OCI-LY7 (cell line): ENCODE results near the gene MPRIP. TPM values are rescaled to one million over a fixed set of nuclear protein-coding genes. Genes with fewer than 3 reads are reported as not detected.
"Not testable (repeated sequence)": the region's sequence is repeated elsewhere in the genome, so short reads cannot be mapped to it uniquely, and the experiment has no call there.

Experiments
- BruUV-seq: library from RNA; stranded (reverse); fragments of 400-500 nt; replicated peaks from 2 replicates; lab custom pipeline; 2021; lab: Mats Ljungman, UMichigan
- CTCF ChIA-PET: fragments of 300-600 bp; sonication (Branson Sonifier 250); formaldehyde crosslinking; loops from one replicate; lab custom pipeline; 2022; ENCODE audit warnings: antibody characterized with exemption; ENCODE audit not compliant: unreplicated experiment; lab: Charles Lee
- POLR2A ChIA-PET: fragments of 300-600 bp; sonication (Branson Sonifier 250); formaldehyde crosslinking; loops from one replicate; lab custom pipeline; 2022; ENCODE audit warnings: antibody characterized with exemption; lab: Charles Lee
- DNase-seq: peaks from one replicate; pipeline ENCODE4 v3.0.0-alpha.2; 2015; ENCODE audit warnings: low spot score
- H2AFZ ChIP-seq: fragments of 200-600 bp; sonication (generic), shearing (Covaris generic); 2 replicates; pipeline ENCODE4 v1.6.1; 2014; ENCODE audit warnings: mild to moderate bottlenecking, antibody characterized with exemption, low read length, moderate library complexity
- H3K27ac ChIP-seq: fragments of 200-600 bp; sonication (generic); 2 replicates; pipeline ENCODE4 v1.5.1; 2014; ENCODE audit warnings: mixed run types, low read depth, mild to moderate bottlenecking, moderate library complexity, low read length, inconsistent platforms; ENCODE audit not compliant: poor library complexity, severe bottlenecking
- H3K36me3 ChIP-seq: fragments of 200-600 bp; sonication (generic); 2 replicates; pipeline ENCODE4 v1.6.1; 2014; ENCODE audit warnings: mild to moderate bottlenecking, antibody characterized with exemption, low read length, moderate library complexity, mixed read lengths; ENCODE audit not compliant: insufficient read depth
- H3K4me1 ChIP-seq: fragments of 200-600 bp; sonication (generic); 2 replicates; pipeline ENCODE4 v1.5.1; 2014; ENCODE audit warnings: mild to moderate bottlenecking, low read length; ENCODE audit not compliant: insufficient read depth, poor library complexity, severe bottlenecking
- H3K4me2 ChIP-seq: fragments of 200-600 bp; sonication (generic); 2 replicates; pipeline ENCODE4 v1.6.1; 2014; ENCODE audit warnings: mild to moderate bottlenecking, low read length
- H3K4me3 ChIP-seq: fragments of 200-600 bp; sonication (generic); 2 replicates; pipeline ENCODE4 v1.5.1; 2014; ENCODE audit warnings: mild to moderate bottlenecking, low read depth, low read length; ENCODE audit not compliant: poor library complexity, severe bottlenecking
- H3K79me2 ChIP-seq: fragments of 200-600 bp; sonication (generic); 2 replicates; pipeline ENCODE4 v1.6.1; 2016; ENCODE audit warnings: low read depth, mild to moderate bottlenecking, low read length, moderate library complexity, mixed read lengths; ENCODE audit not compliant: insufficient read depth
- H3K9me2 ChIP-seq: fragments of 200-600 bp; sonication (generic); 2 replicates; pipeline ENCODE4 v1.6.1; 2016; ENCODE audit warnings: mild to moderate bottlenecking, low read length, mixed read lengths; ENCODE audit not compliant: insufficient read depth
- H3K9me3 ChIP-seq: fragments of 200-600 bp; sonication (generic); 2 replicates; pipeline ENCODE4 v1.6.1; 2014; ENCODE audit warnings: mild to moderate bottlenecking, mixed run types, low read length, mixed read lengths
- H4K20me1 ChIP-seq: fragments of 200-600 bp; sonication (generic); 2 replicates; pipeline ENCODE4 v1.6.1; 2014; ENCODE audit warnings: mild to moderate bottlenecking, antibody characterized with exemption, low read length, moderate library complexity, mixed read lengths; ENCODE audit not compliant: insufficient read depth
- CTCF ChIP-seq: fragments of 200-600 bp; sonication (generic); conservative IDR thresholded peaks from 2 replicates; pipeline ENCODE4 v1.5.1; 2014; ENCODE audit warnings: mild to moderate bottlenecking, antibody characterized with exemption, low read length, moderate library complexity, mixed read lengths
- EZH2phosphoT487 ChIP-seq: fragments of 200-600 bp; sonication (generic); IDR thresholded peaks from 2 replicates; pipeline ENCODE4 v1.6.1; 2018; ENCODE audit warnings: low read depth, borderline replicate concordance, mild to moderate bottlenecking, mixed run types, antibody characterized with exemption, low read length, moderate library complexity, mixed read lengths
- intact Hi-C: fragments of 100-400 bp; cut with micrococcal nuclease; formaldehyde crosslinking; loops from one replicate; pipeline ENCODE4 v1.10.0; 2022; ENCODE audit not compliant: unreplicated experiment
- total RNA-seq, 2 experiments: library from RNA; depleted of rRNA in 1 of 2; stranded (reverse); fragments of >200 nt in 1 of 2; shearing (Covaris generic) in 1 of 2; gene quantifications; 2 replicates each; pipeline ENCODE4 v1.2.3, GENCODE V29; 2014 to 2022

Gene MPRIP
- total RNA-seq, 2 experiments from 2014 or later, result 73.3 to 109 TPM

GRCh38 chr17:17004251-17004996, 37.8 kb upstream of the MPRIP start:
- H3K4me1 ChIP-seq, result peaks cover 7% of the 10 kb centered on the region
- H3K9me2 ChIP-seq, result no peaks in the 10 kb centered on the region
- no peak overlapping the region for H3K27ac ChIP-seq
- H3K79me2 ChIP-seq, result no peaks in the 10 kb centered on the region
- H4K20me1 ChIP-seq, result no peaks in the 10 kb centered on the region
- DNase-seq, result no peak
- intact Hi-C loops, result no loop called here
- CTCF ChIA-PET, result no interaction called here
- no peak overlapping the region for H2AFZ ChIP-seq
- POLR2A ChIA-PET, result no interaction called here
- no peaks in the 10 kb centered on the region for H3K9me3 ChIP-seq
- no peak overlapping the region for H3K4me2 ChIP-seq
- no peak overlapping the region for H3K4me3 ChIP-seq
- BruUV-seq, result no TSS peak
- no peaks in the 10 kb centered on the region for H3K36me3 ChIP-seq
- no peak for TF ChIP-seq CTCF
- TF ChIP-seq EZH2phosphoT487, result no peak

GRCh38 chr17:17004997-17005614, 37.2 kb upstream of the MPRIP start:
- H3K79me2 ChIP-seq, CTCF ChIA-PET, H3K4me1 ChIP-seq, H3K36me3 ChIP-seq, H3K4me2 ChIP-seq, H3K9me3 ChIP-seq, H4K20me1 ChIP-seq, H3K9me2 ChIP-seq, H2AFZ ChIP-seq, H3K27ac ChIP-seq, intact Hi-C loops, H3K4me3 ChIP-seq, DNase-seq, BruUV-seq, POLR2A ChIA-PET: not testable (repeated sequence)

- H3K27ac ChIP-seq, H3K9me2 ChIP-seq, H3K4me3 ChIP-seq, H3K4me2 ChIP-seq, CTCF ChIA-PET, intact Hi-C loops, H3K9me3 ChIP-seq, H2AFZ ChIP-seq, H3K79me2 ChIP-seq, H3K4me1 ChIP-seq, DNase-seq, H3K36me3 ChIP-seq, BruUV-seq, H4K20me1 ChIP-seq: not testable (repeated sequence)
- POLR2A ChIA-PET, result interaction anchor here (0.7 kb wide), 1 partner anchor 408 kb away, joined by 3 read pairs; no protein-coding TSS in a partner anchor
Observed at GRCh38 chr17:17007891-17008290, 34.4 kb upstream of the MPRIP start.

GRCh38 chr17:17008621-17009397, 33.4 kb upstream of the MPRIP start:
- H3K79me2 ChIP-seq, H3K9me3 ChIP-seq, H3K27ac ChIP-seq, H3K36me3 ChIP-seq, H3K4me1 ChIP-seq, POLR2A ChIA-PET, BruUV-seq, H3K9me2 ChIP-seq, intact Hi-C loops, H4K20me1 ChIP-seq, H2AFZ ChIP-seq, DNase-seq, H3K4me2 ChIP-seq, H3K4me3 ChIP-seq, CTCF ChIA-PET: not testable (repeated sequence)

GRCh38 chr17:17009972-17010371, 32.3 kb upstream of the MPRIP start:
- H3K4me3 ChIP-seq, H2AFZ ChIP-seq, POLR2A ChIA-PET, H3K79me2 ChIP-seq, CTCF ChIA-PET, H3K9me2 ChIP-seq, H4K20me1 ChIP-seq, H3K4me2 ChIP-seq, H3K27ac ChIP-seq, H3K36me3 ChIP-seq, BruUV-seq, DNase-seq, intact Hi-C loops, H3K4me1 ChIP-seq, H3K9me3 ChIP-seq: not testable (repeated sequence)
